GM18526 (cell line): ENCODE data around the gene TYW3.

Experiments used
- POLR2A ChIP-seq: IDR thresholded peaks from 3 replicates; pipeline ENCODE4 v1.6.1; 2011; ENCODE audit not compliant: insufficient read length; ENCODE audit errors: extremely low read depth

Gene TYW3

DNA sequence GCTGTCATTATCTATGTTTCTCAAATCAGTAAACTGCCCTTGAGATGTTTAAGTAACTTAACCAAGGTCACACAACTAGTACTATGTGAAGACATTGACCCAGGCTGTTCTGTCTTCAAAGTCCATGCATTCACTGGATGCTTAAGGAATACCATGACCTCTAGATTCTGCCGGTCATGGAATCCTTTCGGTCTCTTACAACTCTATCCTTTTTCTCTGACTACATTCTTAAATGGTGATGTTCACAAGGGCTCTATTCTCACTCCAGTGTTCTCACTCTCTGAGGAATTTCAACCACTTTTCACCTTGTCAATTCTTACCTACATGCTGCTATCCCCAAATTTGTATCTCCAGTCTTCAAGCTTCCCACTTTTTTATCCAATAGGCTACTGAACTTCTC is 15.3 kb upstream of the TYW3 start:
- TF ChIP-seq POLR2A, result no peak

DNA sequence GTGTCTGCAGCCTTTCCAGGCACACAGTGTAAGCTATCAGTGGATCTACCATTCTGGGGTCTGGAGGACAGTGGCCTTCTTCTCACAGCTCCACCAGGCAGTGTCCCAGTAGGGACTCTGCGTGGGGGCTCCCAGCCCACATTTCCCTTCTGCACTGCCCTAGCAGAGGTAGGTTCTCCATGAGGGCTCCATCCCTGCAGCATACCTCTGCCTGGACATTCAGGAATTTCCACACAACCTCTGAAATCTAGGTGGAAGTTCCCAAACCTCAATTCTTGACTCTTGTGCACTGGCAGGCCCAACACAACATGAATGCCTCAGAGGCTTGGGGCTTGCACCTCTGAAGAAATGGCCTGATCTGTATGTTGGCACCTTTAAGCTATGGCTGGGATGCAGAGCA is 6.9 kb upstream of the TYW3 start:
- no peak for TF ChIP-seq POLR2A

DNA sequence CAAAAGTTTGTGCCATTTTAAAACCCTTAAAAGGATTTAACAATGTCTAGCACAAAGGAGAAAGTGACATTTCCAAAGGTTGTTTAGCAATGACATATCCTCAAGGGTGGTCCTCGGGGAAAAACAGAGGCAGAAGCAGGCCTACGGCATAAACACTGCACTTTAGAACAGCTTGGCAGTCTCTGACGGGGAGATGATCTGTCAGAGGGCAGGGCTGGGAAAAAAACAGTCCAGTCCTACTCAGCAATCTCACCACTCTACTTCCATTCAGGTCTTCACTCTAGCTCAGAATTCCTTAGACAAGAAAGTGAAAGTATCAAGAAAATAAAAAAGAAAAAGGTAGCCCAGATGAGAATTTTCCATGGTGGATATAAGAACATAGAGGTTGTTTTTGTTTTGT is 4.2 kb upstream of the TYW3 start:
- no peak for TF ChIP-seq POLR2A

DNA sequence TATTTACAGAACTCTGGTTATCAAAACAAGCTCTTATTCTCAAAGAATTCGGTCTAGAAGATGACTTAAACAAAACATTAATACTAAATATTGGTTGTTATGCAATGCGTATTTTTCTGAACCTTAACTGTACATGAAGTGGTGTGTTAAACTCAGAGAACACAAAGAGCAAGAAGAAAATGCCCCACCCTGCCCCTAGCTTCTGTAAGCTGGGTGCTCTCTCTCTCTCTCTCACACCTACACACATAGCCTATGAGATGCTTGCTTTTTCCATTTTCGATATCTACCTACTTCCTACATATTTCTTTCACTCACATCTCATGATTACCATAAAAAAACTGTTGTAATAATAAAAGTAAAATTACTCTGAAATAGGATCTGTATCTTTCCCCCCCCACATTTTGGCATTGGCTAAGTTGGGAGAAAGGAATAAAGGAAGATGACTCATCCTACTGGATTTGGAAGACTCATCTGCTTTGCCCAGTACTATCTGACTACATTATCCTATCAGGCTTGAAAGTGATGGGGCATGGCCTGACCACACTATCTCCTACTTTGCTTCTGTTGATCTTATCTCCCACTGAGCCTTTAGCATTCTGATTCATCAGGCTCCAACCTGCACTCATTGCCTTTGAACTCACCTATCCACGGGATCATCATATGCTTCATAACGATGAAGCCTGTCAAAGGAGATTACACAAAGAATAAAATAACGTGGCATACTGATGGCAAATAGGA is 3.0 kb upstream of the TYW3 start:
- TF ChIP-seq POLR2A, result no peak

DNA sequence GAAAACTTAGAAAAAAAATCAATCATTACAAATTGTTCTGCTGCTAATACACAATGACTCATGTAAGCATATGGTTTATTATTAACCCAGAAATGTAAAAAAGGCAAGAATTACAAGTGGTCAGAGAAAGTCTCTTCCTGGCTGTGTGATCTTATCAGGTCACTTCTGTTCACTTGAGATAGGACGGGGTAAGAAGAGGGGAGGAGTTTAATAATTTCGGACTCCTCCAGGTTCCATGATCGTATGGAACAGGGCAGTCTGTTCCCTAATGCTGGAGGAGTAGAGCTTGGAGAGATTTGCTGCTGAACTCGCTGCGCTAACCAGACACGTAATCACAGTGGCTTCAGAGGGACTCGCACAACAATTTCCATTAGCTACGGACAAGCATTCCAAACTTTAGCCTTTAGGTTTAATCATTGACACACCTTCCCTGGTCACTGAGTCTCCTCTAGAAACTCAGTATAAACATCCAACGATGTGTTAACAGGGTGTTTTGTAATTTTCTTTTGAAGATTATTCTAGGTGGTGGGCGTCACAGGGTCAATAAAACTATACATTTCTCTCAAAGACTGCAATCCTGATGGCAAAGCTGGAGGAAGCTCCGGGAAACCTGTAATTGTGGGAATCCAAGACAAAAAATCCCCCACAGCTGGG is 1.4 kb upstream of the TYW3 start:
- TF ChIP-seq POLR2A, result no peak

DNA sequence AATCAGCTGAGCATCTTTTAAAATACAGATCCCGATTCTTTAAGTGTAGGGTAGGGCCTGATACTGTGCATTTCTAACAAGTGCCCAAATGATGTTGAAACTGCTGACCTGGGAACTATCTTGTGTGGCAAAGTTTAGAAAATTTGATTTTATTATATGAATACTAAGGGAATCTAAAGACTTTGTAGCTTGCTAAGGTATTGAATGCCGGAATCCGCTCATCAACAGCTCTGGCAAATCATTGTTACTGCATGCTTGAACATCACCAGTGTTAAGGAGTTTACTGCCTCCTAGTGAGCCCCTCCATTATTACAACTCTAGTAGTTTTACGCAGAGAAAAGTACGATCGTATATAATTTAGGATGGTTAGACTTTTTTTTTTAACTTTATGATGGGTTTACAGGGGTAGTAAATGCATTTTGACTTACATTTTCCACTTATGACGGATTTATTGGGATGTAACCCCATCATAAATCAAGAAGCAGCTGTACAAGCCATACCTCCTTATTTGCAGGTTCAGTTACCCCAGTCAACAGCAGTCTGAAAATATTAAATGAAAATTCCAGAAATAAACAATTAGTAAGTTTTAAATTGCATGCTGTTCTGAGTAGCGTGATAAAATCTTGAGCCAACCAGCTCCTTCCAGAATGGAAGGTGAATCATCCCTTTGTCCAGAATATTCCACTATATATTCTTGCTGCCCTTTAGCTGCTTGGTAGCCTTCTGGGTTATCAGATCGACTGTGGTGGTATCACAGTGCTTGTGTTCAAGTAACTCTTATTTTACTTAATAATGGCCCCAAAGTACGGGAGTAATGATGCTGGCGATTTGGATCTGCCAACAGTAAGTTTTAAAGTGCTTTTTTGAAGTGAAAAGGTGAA is 892 bp downstream of the TYW3 start:
- no peak for TF ChIP-seq POLR2A

DNA sequence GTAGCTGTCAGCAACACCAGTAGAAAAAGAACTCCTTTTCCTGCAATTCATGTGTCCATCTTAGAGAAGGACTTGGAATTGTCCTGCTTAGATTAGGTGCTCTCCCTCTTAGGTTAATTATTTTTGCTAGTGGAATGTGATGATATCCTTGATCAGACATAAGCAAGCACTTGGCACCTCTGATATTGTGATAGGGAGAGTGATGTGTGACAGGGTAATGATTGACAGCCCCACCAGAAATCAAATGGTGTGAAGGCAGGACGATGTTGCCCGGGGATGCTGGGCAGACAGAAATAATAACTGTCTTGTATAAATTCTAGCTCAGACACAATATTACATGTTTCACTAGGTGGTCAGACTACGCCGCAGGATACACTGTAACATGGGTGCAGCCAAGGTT is 4.4 kb downstream of the TYW3 start:
- TF ChIP-seq POLR2A, result no peak

DNA sequence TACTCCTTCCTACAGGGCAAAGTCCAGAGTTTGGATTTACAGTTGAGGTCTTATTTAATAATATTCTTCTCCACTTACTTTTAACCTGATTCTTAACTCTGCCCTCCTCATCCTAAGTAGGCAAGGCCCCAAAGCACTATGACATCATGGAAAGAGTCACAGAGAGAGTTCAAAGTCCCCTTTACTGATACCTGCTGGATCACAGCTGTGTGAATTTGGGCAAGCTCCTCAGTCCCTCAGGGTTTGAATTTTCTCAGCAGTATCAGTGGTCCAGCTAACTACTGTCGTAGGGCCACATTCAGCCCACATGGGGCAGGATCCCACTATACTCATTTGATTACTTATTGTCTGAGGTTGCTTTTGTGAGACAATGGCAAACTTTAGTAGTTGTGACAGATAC is 16.0 kb downstream of the TYW3 start:
- TF ChIP-seq POLR2A, result no peak

DNA sequence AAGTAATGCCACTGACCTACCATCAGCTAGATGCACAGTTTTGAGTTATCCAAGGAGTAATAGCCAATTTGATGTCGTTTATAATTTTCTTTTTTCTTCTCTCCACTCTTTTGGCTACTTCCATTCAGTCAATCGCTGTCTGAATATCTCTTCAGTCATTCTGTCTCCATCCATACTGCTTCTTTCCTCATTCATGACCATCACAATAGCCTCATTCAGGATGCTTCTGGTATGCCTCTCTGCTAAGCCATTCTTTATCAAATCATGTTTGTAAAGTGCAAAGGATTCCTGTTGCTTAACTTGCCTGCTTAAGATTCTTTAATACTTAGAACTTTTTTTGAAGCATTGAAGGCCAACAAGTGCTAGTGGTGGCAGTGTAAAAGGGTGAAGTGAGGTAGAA is 20.2 kb downstream of the TYW3 start:
- TF ChIP-seq POLR2A, result no peak

DNA sequence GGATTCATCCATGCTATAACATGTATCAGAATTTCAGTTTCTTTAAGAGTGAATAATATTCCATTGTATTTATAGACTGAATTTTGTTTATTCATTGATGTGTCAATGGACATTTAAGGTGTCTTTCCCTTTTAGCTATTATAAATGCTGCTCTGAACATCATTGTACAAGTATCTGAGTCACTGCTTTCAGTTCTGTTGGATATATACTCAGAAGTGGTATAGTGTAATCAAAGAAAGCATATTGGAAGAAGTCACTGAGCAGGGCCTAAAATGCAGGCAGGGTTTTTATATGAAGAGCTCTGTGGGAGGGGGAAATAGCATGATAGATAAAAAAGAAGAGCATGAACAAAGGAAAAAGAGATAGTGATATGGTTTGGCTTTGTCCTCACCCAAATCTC is 22.5 kb downstream of the TYW3 start:
- TF ChIP-seq POLR2A, result no peak

DNA sequence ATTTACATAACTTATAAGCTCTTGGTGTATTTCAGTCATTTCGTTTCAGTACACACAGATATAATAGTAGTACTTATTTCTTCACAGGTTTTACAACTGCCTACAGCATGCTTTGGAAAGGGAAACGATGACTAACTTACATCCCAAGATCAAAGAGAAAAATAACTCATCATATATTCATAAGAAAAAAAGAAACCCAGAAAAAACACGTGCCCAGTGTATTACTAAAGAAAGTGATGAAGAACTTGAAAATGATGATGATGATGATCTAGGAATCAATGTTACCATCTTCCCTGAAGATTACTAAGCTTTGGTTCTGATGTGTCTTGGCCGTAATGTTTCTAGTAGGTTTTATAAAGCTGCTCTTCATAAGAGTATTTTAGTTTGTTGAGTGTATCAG is 30.9 kb downstream of the TYW3 start:
- no peak for TF ChIP-seq POLR2A

DNA sequence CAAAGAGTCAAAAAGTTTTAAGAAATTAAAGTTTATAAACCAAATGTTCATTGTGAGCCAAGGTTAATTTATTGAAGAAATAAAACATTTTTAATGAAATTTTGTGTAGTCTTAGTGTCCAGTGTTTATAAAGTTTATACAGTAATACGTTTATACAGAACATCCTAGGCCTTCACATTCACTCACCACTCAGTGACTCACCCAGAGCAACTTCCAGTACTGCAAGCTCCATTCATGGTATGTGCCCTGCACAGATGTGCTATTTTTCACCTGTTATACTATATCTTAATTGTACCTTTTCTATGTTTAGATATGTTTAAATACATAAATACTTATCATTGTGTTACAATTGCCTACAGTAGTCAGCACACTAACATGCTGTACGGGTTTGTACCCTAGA is 33.6 kb downstream of the TYW3 start:
- TF ChIP-seq POLR2A, result no peak

DNA sequence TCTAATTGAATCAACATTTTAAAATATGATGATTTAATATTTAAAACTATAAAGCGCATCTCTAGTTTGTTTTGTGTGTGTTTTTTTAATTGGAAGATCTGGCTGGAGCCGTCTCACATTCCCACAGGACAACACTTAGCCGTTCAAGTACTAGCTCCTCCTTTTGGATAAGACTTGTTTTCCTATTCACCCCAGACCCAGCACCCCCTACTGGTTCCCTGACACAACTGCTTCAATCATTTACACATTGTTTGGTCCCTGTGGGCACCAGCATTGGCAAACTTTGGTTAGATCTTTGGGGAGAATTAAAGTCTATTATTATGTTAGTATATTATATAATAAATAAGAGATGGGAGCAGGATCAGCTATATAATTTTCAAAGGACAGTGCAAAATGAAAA is 34.5 kb downstream of the TYW3 start:
- TF ChIP-seq POLR2A, result no peak

DNA sequence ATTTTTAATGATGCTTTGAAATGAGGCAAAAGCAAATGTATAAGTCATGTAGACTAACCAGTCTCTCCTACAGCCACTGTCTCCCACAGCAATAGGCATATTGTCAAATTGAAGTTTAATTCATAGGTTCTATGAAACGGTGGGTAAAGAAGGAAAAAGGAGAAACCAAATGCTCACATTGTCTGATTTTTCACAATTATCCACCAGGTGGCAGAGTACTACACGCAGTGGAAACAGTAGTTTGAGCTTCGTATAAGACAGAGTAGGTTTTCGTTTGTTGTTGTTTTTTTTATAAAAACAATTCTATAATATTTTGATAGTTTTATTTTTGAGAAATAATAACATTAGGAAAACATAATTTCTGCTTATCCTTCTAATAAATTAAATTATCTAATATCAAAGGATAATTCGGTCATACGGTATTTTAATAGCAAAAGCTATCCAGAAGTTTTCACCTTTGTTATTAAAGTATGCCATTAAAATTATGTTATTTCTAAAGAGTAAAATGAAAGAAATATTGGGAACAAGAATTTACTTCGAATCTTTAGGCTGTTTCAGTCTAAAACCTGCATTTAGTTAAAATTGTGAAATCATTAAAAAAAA is 39.1 kb downstream of the TYW3 start:
- TF ChIP-seq POLR2A, result no peak

DNA sequence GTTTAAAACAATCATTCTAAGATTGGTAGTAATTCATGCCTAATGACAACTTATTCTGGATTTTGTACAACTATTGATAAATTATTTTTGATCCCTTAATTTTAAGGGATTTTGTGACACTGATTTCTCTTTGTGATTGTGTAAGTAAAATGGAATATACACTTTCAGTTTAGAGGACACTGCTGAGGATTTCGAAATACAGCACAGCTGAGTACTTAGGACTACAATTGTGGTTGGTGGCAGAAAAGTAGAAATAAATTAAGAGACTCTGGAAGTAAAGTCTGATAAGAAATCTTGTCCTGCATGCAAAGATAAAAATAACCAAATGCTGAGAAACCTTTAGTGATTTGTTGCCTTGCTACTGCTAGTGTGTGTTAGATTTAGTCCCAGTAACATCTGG is 40.0 kb downstream of the TYW3 start:
- TF ChIP-seq POLR2A, result no peak

DNA sequence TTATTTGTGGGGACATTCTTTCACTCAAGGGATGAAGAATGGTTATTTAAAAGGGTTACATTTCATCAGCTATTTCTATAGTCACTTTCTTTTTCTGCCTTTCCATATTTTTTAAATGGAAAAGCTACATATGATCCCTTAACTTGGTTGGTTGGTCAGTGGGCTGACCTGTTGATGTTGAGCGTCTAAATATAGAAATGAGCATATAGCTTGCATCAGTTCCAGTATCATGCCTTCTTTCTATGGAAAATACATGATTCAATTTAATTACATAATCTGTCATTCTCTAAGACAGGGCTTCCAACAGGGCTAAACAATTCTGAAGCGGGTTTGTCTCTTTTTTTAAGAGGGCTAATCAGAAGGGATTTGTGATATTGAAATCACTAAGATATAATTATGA is 40.6 kb downstream of the TYW3 start:
- TF ChIP-seq POLR2A, result no peak
